OCI-LY1 (cell line): ENCODE measurements around the gene RPS21.

Source experiments
- CTCF ChIP-seq: fragments of 200-600 bp; sonication (generic), shearing (Covaris generic); IDR thresholded peaks from 2 replicates; pipeline ENCODE4 v1.5.1; 2017; ENCODE audit warnings: mild to moderate bottlenecking, antibody characterized with exemption, low read length, moderate library complexity, mixed read lengths
- EZH2 ChIP-seq: fragments of 200-600 bp; sonication (generic), shearing (Covaris generic); IDR thresholded peaks from 2 replicates; pipeline ENCODE4 v1.8.0; 2017; ENCODE audit warnings: borderline replicate concordance, mixed run types, mild to moderate bottlenecking, antibody characterized with exemption, low read length, moderate library complexity, mixed read lengths

- TF ChIP-seq CTCF: no peak
- no peak for TF ChIP-seq EZH2
These were observed 41.1 kb upstream of the RPS21 start for GRCh38 chr20:62345681-62346370.
